ENCODE results near the gene NELL1.

DNA sequence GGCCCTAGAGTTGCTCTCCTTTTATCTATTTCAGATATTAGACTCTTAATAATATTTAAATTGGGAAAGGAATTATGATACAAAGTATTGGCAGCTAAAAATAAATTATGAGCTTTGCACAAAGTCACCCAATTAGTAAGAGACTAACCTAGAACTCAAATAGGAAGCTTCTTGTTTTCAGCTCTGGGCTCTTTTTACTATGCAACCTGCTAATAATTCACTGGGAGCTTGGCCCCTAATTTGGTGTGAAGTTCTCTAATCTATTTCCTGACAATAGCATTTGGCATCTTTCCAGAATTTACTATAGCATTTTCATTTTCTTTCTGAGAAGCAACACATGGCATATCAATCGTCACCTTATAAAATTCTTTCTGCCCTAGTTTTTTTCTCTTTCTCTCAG, 795.8 kb downstream of the NELL1 start:
- TF ChIP-seq ELF4 (IDR thresholded peaks at IDR 0.05), result no peak
- no peak for TF ChIP-seq SP1 (IDR thresholded peaks at IDR 0.05)
- TF ChIP-seq SUZ12 (IDR thresholded peaks at IDR 0.05), result no peak
- no peak for TF ChIP-seq ZNF384 (IDR thresholded peaks at IDR 0.05)
- no peak for TF ChIP-seq ARNT (IDR thresholded peaks at IDR 0.05)
- TF ChIP-seq FOXK2 (IDR thresholded peaks at IDR 0.05), result no peak
- no peak for TF ChIP-seq NFRKB (IDR thresholded peaks at IDR 0.05)

Measured in HEK293T (cell line).